MM.1S (cell line): ENCODE data around the gene CCR6.

Experiments used
- DNase-seq: peaks from one replicate; pipeline ENCODE4 v3.0.0-alpha.2; 2015
- H2AFZ ChIP-seq: fragments of 300-600 bp; sonication (generic); 2 replicates; pipeline ENCODE4 v1.6.0; 2016; ENCODE audit warnings: antibody characterized with exemption, low read length
- H3F3A ChIP-seq: fragments of 300-600 bp; sonication (generic); 2 replicates; pipeline ENCODE4 v1.6.1; 2016; ENCODE audit warnings: mild to moderate bottlenecking, antibody characterized with exemption, low read length, moderate library complexity, mixed read lengths; ENCODE audit not compliant: insufficient read depth
- H3K27ac ChIP-seq: fragments of 300-600 bp; sonication (generic); 2 replicates; pipeline ENCODE4 v1.5.1; 2016; ENCODE audit warnings: mild to moderate bottlenecking, low read length
- H3K27me3 ChIP-seq: fragments of 300-600 bp; sonication (generic); replicated peaks from 2 replicates; pipeline ENCODE4 v1.6.0; 2016; ENCODE audit warnings: low read length; ENCODE audit not compliant: insufficient read depth
- H3K36me3 ChIP-seq: fragments of 300-600 bp; sonication (generic); replicated peaks from 2 replicates; pipeline ENCODE4 v1.6.1; 2016; ENCODE audit warnings: mild to moderate bottlenecking, low read length, mixed read lengths; ENCODE audit not compliant: insufficient read depth
- H3K4me1 ChIP-seq: fragments of 300-600 bp; sonication (generic); 2 replicates; pipeline ENCODE4 v1.6.1; 2016; ENCODE audit warnings: low read length, mixed read lengths
- H3K4me2 ChIP-seq: fragments of 300-600 bp; sonication (generic); 2 replicates; pipeline ENCODE4 v1.6.0; 2016; ENCODE audit warnings: low read depth, low read length
- H3K4me3 ChIP-seq: fragments of 300-600 bp; sonication (generic); 2 replicates; pipeline ENCODE4 v1.5.1; 2016; ENCODE audit warnings: low read length, mixed read lengths
- H3K79me2 ChIP-seq: fragments of 300-600 bp; sonication (generic); 2 replicates; pipeline ENCODE4 v1.6.1; 2016; ENCODE audit warnings: mixed run types, low read length, mixed read lengths
- H3K9ac ChIP-seq: fragments of 300-600 bp; sonication (generic); 2 replicates; pipeline ENCODE4 v1.6.1; 2016; ENCODE audit warnings: low read length, mixed read lengths
- H3K9me2 ChIP-seq: fragments of 300-600 bp; sonication (generic); replicated peaks from 2 replicates; pipeline ENCODE4 v1.6.1; 2016; ENCODE audit warnings: mild to moderate bottlenecking, low read length, mixed read lengths; ENCODE audit not compliant: insufficient read depth
- H3K9me3 ChIP-seq: fragments of 300-600 bp; sonication (generic); replicated peaks from 2 replicates; pipeline ENCODE4 v1.6.1; 2016; ENCODE audit warnings: mild to moderate bottlenecking, low read length, mixed read lengths; ENCODE audit not compliant: insufficient read depth
- H4K20me1 ChIP-seq: fragments of 300-600 bp; sonication (generic); 2 replicates; pipeline ENCODE4 v1.6.1; 2016; ENCODE audit warnings: mild to moderate bottlenecking, low read length, moderate library complexity, mixed read lengths; ENCODE audit not compliant: insufficient read depth
- CTCF ChIP-seq: fragments of 300-600 bp; sonication (generic); IDR thresholded peaks from 2 replicates; pipeline ENCODE4 v1.5.1; 2016; ENCODE audit warnings: antibody characterized with exemption, low read length, mixed read lengths
- EZH2 ChIP-seq: fragments of 300-600 bp; sonication (generic); optimal IDR thresholded peaks from 2 replicates; pipeline ENCODE3; 2017; ENCODE audit warnings: low read depth, mild to moderate bottlenecking, antibody characterized with exemption, low read length, mixed read lengths
- EZH2phosphoT487 ChIP-seq: fragments of 300-600 bp; sonication (generic); IDR thresholded peaks from 2 replicates; pipeline ENCODE4 v1.6.1; 2018; ENCODE audit warnings: antibody characterized with exemption, low read length

Gene CCR6

GRCh38 chr6:167137081-167137480 is 14.2 kb downstream of the CCR6 start:
- Histone ChIP-seq H3K9me2 (no peaks in the 10 kb centered on the region), H3F3A (no peaks in the 10 kb centered on the region), H2AFZ (no peak overlapping the region), H4K20me1 (no peaks in the 10 kb centered on the region), H3K4me3 (no peak overlapping the region), H3K9me3 (no peaks in the 10 kb centered on the region), H3K4me1 (no peaks in the 10 kb centered on the region), H3K36me3 (no peaks in the 10 kb centered on the region), H3K27ac (no peak overlapping the region), H3K9ac (no peak overlapping the region), H3K79me2 (no peaks in the 10 kb centered on the region), H3K4me2 (no peak overlapping the region), H3K27me3 (no peaks in the 10 kb centered on the region)
- TF ChIP-seq EZH2 (no peak), CTCF (no peak), EZH2phosphoT487 (no peak)
- DNase-seq, result no peak

- no peak overlapping the region for H3K9ac ChIP-seq
- no peaks in the 10 kb centered on the region for H4K20me1 ChIP-seq
- H3K27me3 ChIP-seq, result no peaks in the 10 kb centered on the region
- TF ChIP-seq CTCF, result no peak
- TF ChIP-seq EZH2phosphoT487, result no peak
- TF ChIP-seq EZH2, result no peak
- no peak for DNase-seq
- H2AFZ ChIP-seq, result no peak overlapping the region
- no peak overlapping the region for H3K27ac ChIP-seq
- no peaks in the 10 kb centered on the region for H3F3A ChIP-seq
- H3K36me3 ChIP-seq, result no peaks in the 10 kb centered on the region
- H3K9me2 ChIP-seq, result no peaks in the 10 kb centered on the region
- no peaks in the 10 kb centered on the region for H3K79me2 ChIP-seq
- no peak overlapping the region for H3K4me3 ChIP-seq
- H3K4me2 ChIP-seq, result no peak overlapping the region
- no peaks in the 10 kb centered on the region for H3K4me1 ChIP-seq
- no peaks in the 10 kb centered on the region for H3K9me3 ChIP-seq
Measured at GRCh38 chr6:167137881-167138280, 15.0 kb downstream of the CCR6 start.

GRCh38 chr6:167139761-167140160 is 16.9 kb downstream of the CCR6 start:
- no peak overlapping the region for H3K9ac ChIP-seq
- H3K27me3 ChIP-seq, result no peaks in the 10 kb centered on the region
- H3K4me2 ChIP-seq, result no peak overlapping the region
- no peak for DNase-seq
- TF ChIP-seq EZH2phosphoT487 (no peak), CTCF (no peak), EZH2 (no peak)
- H3K4me1 ChIP-seq, result no peaks in the 10 kb centered on the region
- no peak overlapping the region for H3K4me3 ChIP-seq
- no peak overlapping the region for H2AFZ ChIP-seq
- H3F3A ChIP-seq, result no peaks in the 10 kb centered on the region
- H3K79me2 ChIP-seq, result no peaks in the 10 kb centered on the region
- H3K36me3 ChIP-seq, result no peaks in the 10 kb centered on the region
- H4K20me1 ChIP-seq, result no peaks in the 10 kb centered on the region
- H3K9me3 ChIP-seq, result no peaks in the 10 kb centered on the region
- H3K27ac ChIP-seq, result no peak overlapping the region
- no peaks in the 10 kb centered on the region for H3K9me2 ChIP-seq
